Stimulated activated naive B cell treated with anti-CD40 and anti-IgM and Interleukin-4, amounts not matched to agents 10 μg/mL and 1 μg/mL and 100 μg/mL, for 72 hours (primary cell): ENCODE results near the gene GPATCH8.

Experiments used
- ATAC-seq, 2 donors: fragments of 150-1000 bp; cut with Tn5 transposase; replicated peaks; 2 replicates each; pipeline ENCODE4 v1.10.0; 2021; ENCODE audit warnings: moderate library complexity in 1 of 2
- DNase-seq: peaks from one replicate; pipeline ENCODE4 v3.0.0; 2021
- H3K27ac Mint-ChIP-seq: one replicate; pipeline ENCODE4 v1.8.0; 2022; ENCODE audit warnings: mild to moderate bottlenecking, mixed read lengths
- H3K27me3 Mint-ChIP-seq, 2 donors: one replicate each; pipeline ENCODE4 v1.8.0; 2022; ENCODE audit warnings: mixed read lengths in 2 of 2
- H3K36me3 Mint-ChIP-seq, 2 donors: one replicate each; pipeline ENCODE4 v1.8.0; 2022; ENCODE audit warnings: mixed read lengths in 2 of 2, mild to moderate bottlenecking in 1 of 2
- H3K4me1 Mint-ChIP-seq, 2 donors: one replicate each; pipeline ENCODE4 v1.8.0; 2022; ENCODE audit warnings: mixed read lengths in 2 of 2, mild to moderate bottlenecking in 1 of 2
- H3K4me3 Mint-ChIP-seq, 2 donors: one replicate each; pipeline ENCODE4 v1.8.0; 2022; ENCODE audit warnings: mild to moderate bottlenecking in 2 of 2, mixed read lengths in 2 of 2, moderate library complexity in 1 of 2
- H3K9me3 Mint-ChIP-seq, 2 donors: one replicate each; pipeline ENCODE4 v1.8.0; 2022; ENCODE audit warnings: mixed read lengths in 2 of 2, mild to moderate bottlenecking in 1 of 2

GPATCH8 gene

DNA sequence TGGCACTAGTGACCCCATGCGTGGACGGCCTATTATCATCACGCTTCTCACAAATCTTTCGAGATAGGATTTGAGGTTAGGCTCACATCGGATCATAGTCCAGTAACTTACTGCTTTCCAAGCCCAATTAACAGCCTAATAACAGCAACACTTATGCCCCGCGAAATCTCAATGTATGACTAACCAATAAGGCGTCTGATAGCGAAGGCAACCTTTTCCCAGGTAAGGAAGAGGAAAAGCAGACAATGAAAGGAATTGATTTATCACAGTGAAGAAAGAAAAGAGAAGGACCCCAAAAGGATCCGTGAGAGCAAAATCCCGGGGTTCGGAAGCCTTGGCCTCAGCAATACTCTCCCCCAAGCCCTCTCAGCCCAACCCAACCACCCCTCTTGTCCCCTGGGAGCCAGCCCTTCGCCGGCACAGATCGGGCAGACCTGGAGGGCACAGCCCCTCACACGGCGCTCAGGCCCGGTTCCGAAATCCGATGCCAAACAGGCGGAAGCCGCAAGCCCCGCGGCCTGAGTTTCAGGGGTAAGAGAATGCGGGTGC, 534 bp downstream of the GPATCH8 start:
- Mint-ChIP-seq H3K27me3 (peaks cover 10 to 15% of the 10 kb centered on the region in 2 donors), H3K36me3 (peaks cover 4 to 5% of the 10 kb centered on the region in 2 donors), H3K27ac (peak overlapping the region; percentile 99), H3K4me3 (peak overlapping the region; percentile 95 to 100), H3K9me3 (no peaks in the 10 kb centered on the region), H3K4me1 (peaks cover 11 to 26% of the 10 kb centered on the region in 2 donors)
- DNase-seq: no peak
- ATAC-seq: peak; percentile 55 to 57

DNA sequence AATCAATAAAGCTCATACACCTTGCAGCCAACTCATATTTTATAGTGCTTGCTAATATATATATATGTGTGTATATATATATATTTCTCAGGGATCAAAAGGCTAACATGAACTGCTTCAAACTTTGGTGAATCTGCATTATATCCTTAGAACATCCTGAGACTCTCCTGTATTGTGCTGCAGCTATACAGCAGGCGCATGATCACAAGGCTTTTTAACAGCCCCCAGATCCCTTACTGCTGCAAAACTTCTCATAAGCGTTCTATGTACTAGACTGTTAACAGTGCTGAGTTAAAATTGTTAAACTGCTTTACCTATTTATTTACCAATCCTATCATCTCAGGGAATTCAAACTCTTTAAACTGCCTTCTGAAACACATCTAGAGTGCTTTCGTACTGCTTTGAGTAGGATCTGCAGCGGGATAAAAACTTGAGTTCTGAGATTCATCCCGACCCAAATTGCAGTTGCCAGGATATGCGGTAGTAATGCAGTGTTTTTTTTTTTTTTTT, 1.3 kb downstream of the GPATCH8 start:
- H3K4me1 Mint-ChIP-seq: peaks cover 11 to 26% of the 10 kb centered on the region in 2 donors
- DNase-seq (no peak), ATAC-seq (no peak)
- H3K27ac Mint-ChIP-seq: peak overlapping the region; percentile 99
- H3K4me3 Mint-ChIP-seq: peak overlapping the region; percentile 95 to 100
- no peaks in the 10 kb centered on the region for H3K9me3 Mint-ChIP-seq
- peaks cover 7 to 9% of the 10 kb centered on the region in 2 donors for H3K27me3 Mint-ChIP-seq
- H3K36me3 Mint-ChIP-seq: peaks cover 4 to 5% of the 10 kb centered on the region in 2 donors

- H3K4me3 Mint-ChIP-seq: no peak overlapping the region
- peaks cover 17 to 29% of the 10 kb centered on the region in 2 donors for H3K4me1 Mint-ChIP-seq
- peaks cover 7% of the 10 kb centered on the region in 2 donors for H3K36me3 Mint-ChIP-seq
- ATAC-seq (no peak), DNase-seq (no peak)
- H3K9me3 Mint-ChIP-seq: no peaks in the 10 kb centered on the region
- no peak overlapping the region for H3K27ac Mint-ChIP-seq
- no peaks in the 10 kb centered on the region for H3K27me3 Mint-ChIP-seq
Measured at GRCh38 chr17:44499722-44500121, 3.5 kb downstream of the GPATCH8 start.

DNA sequence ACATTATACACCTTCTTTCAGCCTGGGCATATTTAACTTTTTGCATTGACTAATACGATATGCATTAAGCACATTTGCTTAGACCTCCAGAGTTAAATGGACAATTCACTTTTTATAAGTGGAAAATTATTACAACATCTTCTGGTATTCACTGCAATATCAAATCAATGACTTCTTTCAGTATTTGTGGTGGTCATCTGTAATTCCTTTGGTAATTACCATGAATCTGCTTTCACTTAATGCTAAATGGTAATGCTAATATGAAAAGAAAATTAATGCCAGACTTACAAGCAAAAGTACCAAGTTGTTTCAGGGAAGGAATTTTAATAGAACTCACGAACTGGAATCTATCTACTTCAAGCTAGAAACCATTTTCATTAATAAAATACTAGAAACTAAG, 6.4 kb downstream of the GPATCH8 start:
- no peak overlapping the region for H3K4me3 Mint-ChIP-seq
- no peaks in the 10 kb centered on the region for H3K27me3 Mint-ChIP-seq
- peaks cover 6 to 14% of the 10 kb centered on the region in 2 donors for H3K36me3 Mint-ChIP-seq
- DNase-seq (no peak), ATAC-seq (no peak)
- H3K4me1 Mint-ChIP-seq: peaks cover 21 to 37% of the 10 kb centered on the region in 2 donors
- H3K9me3 Mint-ChIP-seq: no peaks in the 10 kb centered on the region
- H3K27ac Mint-ChIP-seq: no peak overlapping the region

DNA sequence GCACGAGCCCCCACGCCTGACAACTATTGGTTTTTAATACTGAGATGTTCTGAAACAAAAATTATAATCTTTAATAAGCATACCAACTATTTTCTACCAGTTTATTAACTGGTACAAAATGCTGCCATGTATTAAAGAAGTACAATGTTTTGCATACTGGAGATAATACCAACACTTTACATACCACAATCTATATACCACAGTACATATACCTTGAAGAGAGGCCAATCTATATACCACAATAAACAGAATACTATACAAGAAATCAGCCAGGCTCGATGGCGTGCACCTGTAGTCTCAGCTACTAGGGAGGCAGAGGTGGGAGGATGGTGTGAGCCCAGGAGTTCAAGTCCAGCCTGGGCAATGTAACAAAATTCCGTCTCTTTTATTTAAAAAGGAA, 9.9 kb downstream of the GPATCH8 start:
- ATAC-seq: no peak
- DNase-seq: no peak
- Mint-ChIP-seq H3K36me3 (peaks cover 11 to 25% of the 10 kb centered on the region in 2 donors), H3K27me3 (no peaks in the 10 kb centered on the region), H3K9me3 (no peaks in the 10 kb centered on the region), H3K4me1 (peaks cover 20 to 40% of the 10 kb centered on the region in 2 donors), H3K4me3 (no peak overlapping the region), H3K27ac (no peak overlapping the region)

- ATAC-seq: no peak
- Mint-ChIP-seq H3K4me3 (no peak overlapping the region), H3K9me3 (no peaks in the 10 kb centered on the region), H3K27me3 (no peaks in the 10 kb centered on the region), H3K36me3 (peaks cover 11 to 23% of the 10 kb centered on the region in 2 donors), H3K27ac (no peak overlapping the region), H3K4me1 (peaks cover 17 to 36% of the 10 kb centered on the region in 2 donors)
- no peak for DNase-seq
Measured at GRCh38 chr17:44492706-44493272, 10.4 kb downstream of the GPATCH8 start.

GRCh38 chr17:44489581-44489980, 13.6 kb downstream of the GPATCH8 start:
- Mint-ChIP-seq H3K27ac (peak overlapping the region; percentile 81), H3K4me3 (no peak overlapping the region), H3K36me3 (peaks cover 14 to 26% of the 10 kb centered on the region in 2 donors), H3K9me3 (no peaks in the 10 kb centered on the region), H3K27me3 (no peaks in the 10 kb centered on the region), H3K4me1 (peaks cover 14 to 52% of the 10 kb centered on the region in 2 donors)
- DNase-seq (peak; percentile 17), ATAC-seq (peak; percentile 91 to 95)

DNA sequence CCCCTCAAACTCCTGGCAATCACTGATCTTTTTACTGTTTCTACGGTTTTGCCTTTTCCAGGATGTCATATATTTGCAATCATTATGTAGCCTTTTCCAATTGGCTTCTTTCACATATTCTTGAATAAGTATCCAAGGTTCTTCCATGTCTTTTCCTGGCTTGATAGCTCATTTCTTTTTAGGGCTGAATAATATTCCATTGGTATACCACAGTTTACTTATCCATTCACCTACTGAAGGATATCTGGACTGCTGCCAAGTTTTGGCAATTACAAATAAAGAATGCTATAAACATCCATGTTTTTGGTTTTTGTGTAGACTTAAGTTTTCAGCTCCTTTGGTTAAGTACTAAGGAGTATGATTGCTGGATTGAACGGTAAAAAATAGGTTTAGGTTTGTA, 16.0 kb downstream of the GPATCH8 start:
- DNase-seq (no peak), ATAC-seq (no peak)
- no peaks in the 10 kb centered on the region for H3K27me3 Mint-ChIP-seq
- H3K27ac Mint-ChIP-seq: no peak overlapping the region
- H3K4me3 Mint-ChIP-seq: no peak overlapping the region
- no peaks in the 10 kb centered on the region for H3K9me3 Mint-ChIP-seq
- peaks cover 14 to 21% of the 10 kb centered on the region in 2 donors for H3K36me3 Mint-ChIP-seq
- H3K4me1 Mint-ChIP-seq: peaks cover 9 to 45% of the 10 kb centered on the region in 2 donors

DNA sequence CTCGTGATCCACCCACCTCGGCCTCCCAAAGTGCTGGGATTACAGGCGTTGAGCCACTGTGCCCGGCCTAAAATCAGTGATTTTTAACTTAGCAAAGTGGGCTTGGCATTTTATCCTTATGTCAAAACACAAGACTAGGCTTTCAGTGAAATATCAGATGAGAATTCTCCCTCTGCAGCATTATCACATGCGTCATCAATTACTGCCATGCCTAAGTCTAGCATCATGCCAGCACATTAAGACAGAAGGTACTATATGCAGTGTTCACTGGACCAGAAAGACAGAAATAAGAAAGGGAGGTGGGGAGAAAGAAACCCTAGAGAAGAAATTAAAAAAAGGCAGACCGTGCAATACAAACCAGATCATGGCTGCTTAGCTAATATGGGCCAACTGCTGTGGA, 29.8 kb downstream of the GPATCH8 start:
- peaks cover 7 to 22% of the 10 kb centered on the region in 2 donors for H3K36me3 Mint-ChIP-seq
- peaks cover 4 to 16% of the 10 kb centered on the region in 2 donors for H3K4me1 Mint-ChIP-seq
- no peak for ATAC-seq
- no peak overlapping the region for H3K4me3 Mint-ChIP-seq
- no peak for DNase-seq
- H3K9me3 Mint-ChIP-seq: no peaks in the 10 kb centered on the region
- no peaks in the 10 kb centered on the region for H3K27me3 Mint-ChIP-seq
- no peak overlapping the region for H3K27ac Mint-ChIP-seq

- Mint-ChIP-seq H3K9me3 (no peaks in the 10 kb centered on the region), H3K4me1 (peaks cover 8 to 38% of the 10 kb centered on the region in 2 donors), H3K4me3 (no peak overlapping the region), H3K27ac (no peak overlapping the region), H3K36me3 (peaks cover 13 to 29% of the 10 kb centered on the region in 2 donors), H3K27me3 (no peaks in the 10 kb centered on the region)
- ATAC-seq: no peak
- DNase-seq: no peak
Measured at GRCh38 chr17:44469676-44470075, 33.5 kb downstream of the GPATCH8 start.

DNA sequence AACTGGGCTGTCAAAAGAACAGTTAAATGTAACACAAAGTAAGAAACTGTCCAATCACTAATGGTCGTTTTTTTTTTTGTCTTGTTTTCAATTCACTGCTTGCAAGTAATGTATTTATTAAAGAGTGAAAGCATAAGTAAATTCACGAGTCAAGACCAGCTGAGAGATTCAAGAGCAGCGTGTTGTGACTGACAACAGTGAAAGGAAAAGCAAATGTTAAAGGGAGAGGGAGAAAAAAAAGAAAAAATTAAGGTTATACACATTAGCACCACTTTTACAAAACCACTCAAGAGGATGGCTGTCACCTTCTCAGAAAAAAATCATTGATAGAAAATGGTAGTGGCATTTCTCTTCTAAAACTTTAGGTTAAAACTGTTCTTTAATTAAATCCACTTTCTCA, 36.1 kb downstream of the GPATCH8 start:
- H3K27ac Mint-ChIP-seq: no peak overlapping the region
- ATAC-seq (no peak), DNase-seq (no peak)
- peaks cover 11 to 52% of the 10 kb centered on the region in 2 donors for H3K4me1 Mint-ChIP-seq
- no peaks in the 10 kb centered on the region for H3K27me3 Mint-ChIP-seq
- H3K9me3 Mint-ChIP-seq: no peaks in the 10 kb centered on the region
- H3K36me3 Mint-ChIP-seq: peaks cover 25 to 39% of the 10 kb centered on the region in 2 donors
- H3K4me3 Mint-ChIP-seq: no peak overlapping the region

DNA sequence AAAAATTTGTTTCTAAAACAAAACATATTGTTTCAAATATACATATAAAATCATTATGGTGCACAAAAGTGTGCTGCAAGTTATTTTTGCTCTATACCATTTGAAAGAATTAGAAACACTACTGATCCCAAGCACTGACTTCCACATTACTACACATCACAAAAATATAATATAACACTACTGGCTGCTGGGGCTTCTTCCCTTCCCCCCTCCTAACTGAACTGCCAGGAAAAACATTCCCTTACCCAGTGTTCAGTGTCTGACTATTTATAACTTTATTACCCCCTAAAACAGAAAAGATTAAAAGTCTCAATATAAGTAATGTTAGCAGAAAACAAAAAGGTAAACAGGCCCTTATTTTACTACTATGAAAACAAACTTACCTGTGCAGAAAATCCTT, 36.9 kb downstream of the GPATCH8 start:
- Mint-ChIP-seq H3K9me3 (no peaks in the 10 kb centered on the region), H3K27me3 (no peaks in the 10 kb centered on the region), H3K36me3 (peaks cover 27 to 42% of the 10 kb centered on the region in 2 donors), H3K4me3 (no peak overlapping the region), H3K4me1 (peaks cover 11 to 52% of the 10 kb centered on the region in 2 donors), H3K27ac (no peak overlapping the region)
- DNase-seq (no peak), ATAC-seq (no peak)

DNA sequence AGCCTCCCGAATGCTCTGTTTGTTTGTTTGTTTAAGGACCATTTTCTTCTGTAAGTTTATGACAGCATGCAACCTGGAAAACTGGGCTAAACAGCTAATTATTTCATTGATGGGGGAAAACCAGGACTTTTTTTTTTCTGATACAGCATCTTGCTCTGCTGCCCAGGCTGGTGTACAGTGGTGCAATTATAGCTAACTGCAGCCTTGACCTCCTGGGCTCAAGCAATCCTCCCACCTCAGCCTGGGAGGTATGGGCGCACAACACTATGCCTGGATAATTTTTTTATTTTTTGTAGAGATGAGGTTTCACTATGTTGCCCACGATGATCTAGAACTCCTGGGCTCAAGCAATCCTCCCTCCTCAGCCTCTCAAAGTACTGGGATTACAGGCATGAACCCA, 37.3 kb downstream of the GPATCH8 start:
- no peak overlapping the region for H3K27ac Mint-ChIP-seq
- peaks cover 25 to 40% of the 10 kb centered on the region in 2 donors for H3K36me3 Mint-ChIP-seq
- no peaks in the 10 kb centered on the region for H3K27me3 Mint-ChIP-seq
- H3K9me3 Mint-ChIP-seq: no peaks in the 10 kb centered on the region
- no peak for DNase-seq
- ATAC-seq: no peak
- peaks cover 11 to 52% of the 10 kb centered on the region in 2 donors for H3K4me1 Mint-ChIP-seq
- no peak overlapping the region for H3K4me3 Mint-ChIP-seq

DNA sequence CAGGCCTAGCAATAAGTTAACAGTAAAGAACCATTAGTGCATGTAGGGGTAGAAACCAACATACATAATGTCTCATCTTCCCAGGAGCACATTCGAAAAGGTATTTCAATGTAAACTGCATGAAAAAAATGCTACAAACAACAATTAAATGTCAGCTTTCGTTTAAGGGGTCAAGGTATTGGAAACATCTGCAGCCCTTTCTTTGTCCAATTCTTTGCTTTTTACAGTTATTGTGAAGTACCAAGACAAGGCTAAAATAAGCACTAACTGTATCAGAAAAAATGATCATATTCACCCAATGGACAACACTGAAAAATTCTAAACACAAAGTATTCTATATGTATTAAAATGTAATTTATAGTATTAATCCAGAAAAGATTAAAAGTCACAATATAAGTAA, 37.9 kb downstream of the GPATCH8 start:
- H3K36me3 Mint-ChIP-seq: peaks cover 25 to 36% of the 10 kb centered on the region in 2 donors
- H3K4me3 Mint-ChIP-seq: no peak overlapping the region
- H3K4me1 Mint-ChIP-seq: peaks cover 11 to 47% of the 10 kb centered on the region in 2 donors
- no peaks in the 10 kb centered on the region for H3K9me3 Mint-ChIP-seq
- no peaks in the 10 kb centered on the region for H3K27me3 Mint-ChIP-seq
- ATAC-seq (no peak), DNase-seq (no peak)
- H3K27ac Mint-ChIP-seq: no peak overlapping the region

DNA sequence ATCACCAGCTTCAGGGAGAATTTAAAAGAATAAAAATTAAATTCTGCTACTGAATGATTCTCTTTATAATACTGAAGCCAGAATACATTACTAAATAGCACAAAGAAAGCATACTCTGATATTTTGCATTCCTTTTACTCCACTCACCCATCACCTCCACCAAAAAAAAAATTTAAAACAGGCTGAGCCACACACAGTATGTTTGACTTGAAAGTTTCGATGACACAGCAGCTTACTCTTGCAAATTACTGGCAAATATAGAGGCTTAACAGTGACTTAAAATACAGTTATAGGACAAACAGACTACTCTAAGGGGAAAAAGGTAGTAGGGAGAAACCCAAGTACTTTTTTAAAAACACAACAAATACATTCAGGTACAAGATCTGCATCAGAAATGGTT, 39.2 kb downstream of the GPATCH8 start:
- ATAC-seq (no peak), DNase-seq (no peak)
- peaks cover 22 to 27% of the 10 kb centered on the region in 2 donors for H3K36me3 Mint-ChIP-seq
- peaks cover 9 to 40% of the 10 kb centered on the region in 2 donors for H3K4me1 Mint-ChIP-seq
- no peak overlapping the region for H3K4me3 Mint-ChIP-seq
- no peaks in the 10 kb centered on the region for H3K9me3 Mint-ChIP-seq
- no peaks in the 10 kb centered on the region for H3K27me3 Mint-ChIP-seq
- peak overlapping the region; percentile 44 for H3K27ac Mint-ChIP-seq
